ENCODE data around the gene DDAH2.

Gene DDAH2

GRCh38 chr6:31775184-31775583 is 46.1 kb upstream of the DDAH2 start:
- no peak overlapping the region for H3K4me2 ChIP-seq (ENCODE audit: low read length)
- no peak overlapping the region for H2AFZ ChIP-seq (ENCODE audit: low read length)
- TF ChIP-seq CTCF (IDR thresholded peaks at IDR 0.05; ENCODE audit: low read length) (no peak), EZH2 (IDR thresholded peaks at IDR 0.05; ENCODE audit: borderline replicate concordance, low read length) (no peak)
- H3K4me3 ChIP-seq (ENCODE audit: low read depth, low read length, poor library complexity, severe bottlenecking): no peak overlapping the region
- H3K79me2 ChIP-seq (ENCODE audit: insufficient read depth, low read length): no peaks in the 10 kb centered on the region
- H3K9ac ChIP-seq (ENCODE audit: low read length): no peak overlapping the region
- H3K9me3 ChIP-seq (ENCODE audit: low read length): no peaks in the 10 kb centered on the region
- H4K20me1 ChIP-seq (ENCODE audit: insufficient read depth, low read length): no peaks in the 10 kb centered on the region
- peaks cover 9% of the 10 kb centered on the region for H3K4me1 ChIP-seq (ENCODE audit: insufficient read depth, low read length, severe bottlenecking)
- no peaks in the 10 kb centered on the region for H3K27me3 ChIP-seq (ENCODE audit: insufficient read depth, low read length)
- peaks cover 27% of the 10 kb centered on the region for H3K36me3 ChIP-seq (ENCODE audit: insufficient read depth, low read length)
- no peaks in the 10 kb centered on the region for H3K9me2 ChIP-seq (ENCODE audit: low read depth, low read length)
- no peaks in the 10 kb centered on the region for H3F3A ChIP-seq (ENCODE audit: insufficient read depth, low read length)
- H3K27ac ChIP-seq (ENCODE audit: low read depth, low read length, poor library complexity, severe bottlenecking): no peak overlapping the region

DNA sequence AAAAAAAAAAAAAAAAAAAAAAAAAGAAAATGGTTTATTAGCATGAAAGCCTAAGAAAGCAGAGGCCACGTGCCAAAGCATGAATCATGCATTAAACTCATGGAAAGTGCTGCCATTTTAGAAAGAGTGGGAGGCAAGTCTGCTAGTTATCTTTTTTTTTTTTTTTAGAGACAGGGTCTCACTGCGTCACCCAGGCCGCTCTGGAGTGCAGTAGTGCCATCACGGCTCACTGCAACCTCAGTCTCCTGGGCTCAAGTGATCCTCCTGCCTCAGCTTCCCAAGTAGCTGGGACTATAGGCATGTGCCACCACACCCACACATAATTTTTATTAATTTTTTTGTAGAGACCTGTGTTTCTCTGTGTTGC is 42.9 kb upstream of the DDAH2 start:
- no peak overlapping the region for H3K4me2 ChIP-seq (ENCODE audit: low read length)
- H3K4me1 ChIP-seq (ENCODE audit: insufficient read depth, low read length, severe bottlenecking): peaks cover 3% of the 10 kb centered on the region

DNA sequence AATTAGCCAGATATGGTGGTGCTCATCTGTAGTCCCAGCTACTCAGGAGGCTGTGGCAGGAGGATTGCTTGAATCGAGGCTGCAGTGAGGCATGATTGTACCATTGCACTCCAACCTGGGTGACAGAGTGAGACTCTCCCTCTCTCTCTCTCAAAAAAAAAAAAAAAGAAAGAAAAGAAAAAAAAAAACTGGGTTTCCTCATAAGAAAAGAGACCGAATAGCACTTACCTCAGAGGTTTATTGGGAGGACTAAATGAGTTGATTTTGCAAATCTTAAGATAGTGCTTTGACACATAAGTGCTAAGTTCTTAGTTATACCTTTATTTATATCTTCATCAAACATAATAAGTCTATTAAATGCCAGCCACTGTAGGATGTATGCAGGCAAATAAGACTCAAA is 41.8 kb upstream of the DDAH2 start:
- no peaks in the 10 kb centered on the region for H3F3A ChIP-seq (ENCODE audit: insufficient read depth, low read length)
- no peaks in the 10 kb centered on the region for H3K9me3 ChIP-seq (ENCODE audit: low read length)
- no peak overlapping the region for H3K9ac ChIP-seq (ENCODE audit: low read length)
- H3K4me3 ChIP-seq (ENCODE audit: low read depth, low read length, poor library complexity, severe bottlenecking): no peak overlapping the region
- TF ChIP-seq CTCF (IDR thresholded peaks at IDR 0.05; ENCODE audit: low read length) (no peak), EZH2 (IDR thresholded peaks at IDR 0.05; ENCODE audit: borderline replicate concordance, low read length) (no peak)
- no peaks in the 10 kb centered on the region for H3K79me2 ChIP-seq (ENCODE audit: insufficient read depth, low read length)
- no peak overlapping the region for H2AFZ ChIP-seq (ENCODE audit: low read length)
- H3K4me1 ChIP-seq (ENCODE audit: insufficient read depth, low read length, severe bottlenecking): no peaks in the 10 kb centered on the region
- no peaks in the 10 kb centered on the region for H3K9me2 ChIP-seq (ENCODE audit: low read depth, low read length)
- no peak overlapping the region for H3K27ac ChIP-seq (ENCODE audit: low read depth, low read length, poor library complexity, severe bottlenecking)
- no peak overlapping the region for H3K4me2 ChIP-seq (ENCODE audit: low read length)
- H3K27me3 ChIP-seq (ENCODE audit: insufficient read depth, low read length): no peaks in the 10 kb centered on the region
- H3K36me3 ChIP-seq (ENCODE audit: insufficient read depth, low read length): no peaks in the 10 kb centered on the region
- no peaks in the 10 kb centered on the region for H4K20me1 ChIP-seq (ENCODE audit: insufficient read depth, low read length)

More for the DNA sequence above, 42.9 kb upstream of the DDAH2 start:
- Histone ChIP-seq H3K4me3 (ENCODE audit: low read depth, low read length, poor library complexity, severe bottlenecking) (no peak overlapping the region), H4K20me1 (ENCODE audit: insufficient read depth, low read length) (no peaks in the 10 kb centered on the region), H2AFZ (ENCODE audit: low read length) (no peak overlapping the region), H3K36me3 (ENCODE audit: insufficient read depth, low read length) (no peaks in the 10 kb centered on the region), H3K79me2 (ENCODE audit: insufficient read depth, low read length) (no peaks in the 10 kb centered on the region), H3K27me3 (ENCODE audit: insufficient read depth, low read length) (no peaks in the 10 kb centered on the region), H3K27ac (ENCODE audit: low read depth, low read length, poor library complexity, severe bottlenecking) (no peak overlapping the region), H3K9ac (ENCODE audit: low read length) (no peak overlapping the region), H3K9me3 (ENCODE audit: low read length) (no peaks in the 10 kb centered on the region), H3F3A (ENCODE audit: insufficient read depth, low read length) (no peaks in the 10 kb centered on the region), H3K9me2 (ENCODE audit: low read depth, low read length) (no peaks in the 10 kb centered on the region)
- TF ChIP-seq CTCF (IDR thresholded peaks at IDR 0.05; ENCODE audit: low read length) (no peak), EZH2 (IDR thresholded peaks at IDR 0.05; ENCODE audit: borderline replicate concordance, low read length) (no peak)

Data from OCI-LY1 (cell line).